Fibroblast of skin of right biceps (primary cell): ENCODE measurements around the gene KIF5A.
"Not testable (repeated sequence)": the region's sequence is repeated elsewhere in the genome, so short reads cannot be mapped to it uniquely, and the experiment has no call there.

Experiments
- DNase-seq: peaks from one replicate; pipeline ENCODE4 v3.0.0-alpha.2; 2013

Gene KIF5A

DNA sequence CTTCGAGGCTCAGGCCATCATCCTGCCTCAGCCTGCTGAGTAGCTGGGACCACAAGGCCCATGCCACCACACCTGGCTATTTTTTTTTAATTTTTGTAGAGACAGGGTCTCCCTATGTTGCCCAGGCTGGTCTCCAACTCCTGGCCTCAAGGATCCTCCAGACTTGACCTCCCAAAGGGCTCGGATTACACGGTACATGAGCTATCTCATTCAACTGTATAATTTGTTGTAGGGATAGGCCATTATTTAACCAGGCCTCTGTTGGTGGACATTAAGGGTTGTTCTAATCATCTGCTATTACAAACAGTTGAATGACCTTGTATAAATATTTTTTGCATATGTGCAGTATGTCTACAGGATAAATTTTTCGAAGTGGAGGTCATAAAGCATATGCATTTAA, 9.0 kb downstream of the KIF5A start:
- no peak for DNase-seq

DNA sequence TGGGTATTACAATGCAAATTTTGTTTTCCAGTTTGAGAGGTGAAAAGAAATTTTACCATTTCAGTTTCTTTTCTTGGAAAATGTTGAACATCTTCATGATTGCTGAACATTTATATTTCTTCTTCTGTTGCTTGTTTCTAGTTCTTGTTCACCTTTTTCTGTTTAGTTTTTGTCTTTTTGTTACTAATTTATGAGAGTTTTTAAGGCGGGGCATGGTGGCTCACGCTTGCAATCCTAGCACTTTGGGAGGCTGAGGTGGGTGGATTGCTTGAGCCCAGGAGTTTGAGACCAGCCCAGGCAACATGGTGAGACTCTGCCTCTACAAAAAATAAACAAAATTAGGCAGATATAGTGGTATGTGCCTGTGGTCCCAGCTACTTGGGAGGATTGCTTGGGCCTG, 10.7 kb downstream of the KIF5A start:
- no peak for DNase-seq

DNA sequence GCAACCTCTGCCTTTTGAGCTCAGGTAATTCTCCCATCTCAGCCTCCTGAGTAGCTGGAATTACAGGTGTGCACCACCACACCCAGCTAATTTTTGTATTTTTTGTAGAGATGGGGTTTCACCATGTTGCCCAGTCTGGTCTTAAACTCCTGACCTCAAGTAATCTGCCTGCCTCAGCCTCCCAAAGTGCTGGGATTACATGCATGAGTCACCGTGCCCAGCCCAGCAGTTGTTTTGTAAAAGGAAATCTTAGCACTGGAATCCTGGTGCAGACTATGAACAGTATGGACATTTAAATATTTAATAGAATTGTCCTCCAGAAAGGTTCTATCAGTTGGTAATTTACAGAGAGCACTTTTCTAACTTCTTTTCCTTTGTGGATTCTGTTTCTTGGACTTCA, 11.3 kb downstream of the KIF5A start:
- DNase-seq, result not testable (repeated sequence)

DNA sequence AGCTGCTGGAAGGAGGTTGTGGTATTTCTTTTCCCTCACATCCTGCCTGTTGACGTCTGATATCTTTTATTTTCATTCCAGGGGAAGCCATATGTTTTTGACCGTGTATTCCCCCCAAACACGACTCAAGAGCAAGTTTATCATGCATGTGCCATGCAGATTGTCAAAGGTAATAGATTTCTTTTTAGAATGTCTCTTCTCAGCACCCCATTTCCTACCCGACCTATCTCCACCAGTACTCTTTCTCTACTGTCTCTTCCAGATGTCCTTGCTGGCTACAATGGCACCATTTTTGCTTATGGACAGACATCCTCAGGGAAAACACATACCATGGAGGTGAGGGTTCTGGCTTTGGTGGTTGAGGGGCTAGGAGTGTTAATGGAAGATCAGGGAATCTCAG, 13.5 kb downstream of the KIF5A start:
- DNase-seq, result no peak

DNA sequence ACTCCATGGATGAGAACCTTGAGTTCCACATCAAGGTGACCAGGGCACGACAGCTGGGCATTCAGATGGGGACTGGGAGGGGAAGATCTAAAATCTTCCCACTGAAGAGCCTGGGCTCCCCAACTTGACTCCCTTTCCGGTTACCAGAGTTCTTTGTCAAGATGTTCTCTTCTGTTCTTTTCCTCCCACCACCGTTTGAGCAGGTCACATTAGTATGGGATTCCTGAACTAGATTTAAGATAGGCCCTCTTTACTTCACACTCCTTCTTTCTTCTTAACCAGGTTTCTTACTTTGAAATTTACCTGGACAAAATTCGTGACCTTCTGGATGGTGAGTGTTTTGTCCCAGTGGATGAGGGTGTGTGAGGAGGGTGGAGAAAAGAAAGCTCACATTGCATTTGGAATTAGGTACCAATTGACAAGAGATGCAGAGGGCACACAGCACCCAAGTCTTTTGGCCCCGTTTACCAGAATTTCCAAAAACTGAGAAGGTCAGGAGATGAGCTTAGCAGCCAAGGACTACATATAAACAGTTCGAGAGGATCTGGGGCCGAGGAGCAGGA, 14.4 kb downstream of the KIF5A start:
- DNase-seq, result no peak

DNA sequence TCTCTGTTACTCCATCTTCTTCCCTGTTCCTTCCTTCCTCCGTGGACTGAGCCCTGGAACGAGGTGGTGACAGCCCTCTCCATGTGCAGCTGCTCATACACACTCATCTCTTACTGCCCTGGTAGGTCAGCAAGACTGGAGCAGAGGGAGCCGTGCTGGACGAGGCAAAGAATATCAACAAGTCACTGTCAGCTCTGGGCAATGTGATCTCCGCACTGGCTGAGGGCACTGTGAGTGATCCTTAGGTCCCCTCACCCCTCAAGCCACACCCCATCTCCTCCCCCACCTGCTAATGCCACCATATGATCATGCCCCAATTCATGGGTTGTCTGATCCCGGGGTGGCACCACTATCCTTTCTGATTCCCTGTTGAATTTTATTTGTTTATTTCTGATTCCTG, 19.0 kb downstream of the KIF5A start:
- no peak for DNase-seq

DNA sequence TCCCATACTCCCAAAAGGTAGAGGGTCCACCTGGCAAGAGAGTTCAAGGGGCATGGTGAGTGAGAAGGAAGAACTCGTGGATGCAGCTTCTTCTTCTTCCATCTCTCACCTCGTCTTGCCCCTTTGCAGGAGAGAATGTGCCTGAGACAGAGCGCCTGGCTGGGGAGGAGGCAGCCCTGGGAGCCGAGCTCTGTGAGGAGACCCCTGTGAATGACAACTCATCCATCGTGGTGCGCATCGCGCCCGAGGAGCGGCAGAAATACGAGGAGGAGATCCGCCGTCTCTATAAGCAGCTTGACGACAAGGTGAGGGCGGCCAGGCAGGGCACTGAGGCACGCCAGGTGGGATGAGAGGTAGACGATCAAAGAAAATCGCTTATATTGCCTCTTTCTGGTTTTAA, 20.0 kb downstream of the KIF5A start:
- no peak for DNase-seq

DNA sequence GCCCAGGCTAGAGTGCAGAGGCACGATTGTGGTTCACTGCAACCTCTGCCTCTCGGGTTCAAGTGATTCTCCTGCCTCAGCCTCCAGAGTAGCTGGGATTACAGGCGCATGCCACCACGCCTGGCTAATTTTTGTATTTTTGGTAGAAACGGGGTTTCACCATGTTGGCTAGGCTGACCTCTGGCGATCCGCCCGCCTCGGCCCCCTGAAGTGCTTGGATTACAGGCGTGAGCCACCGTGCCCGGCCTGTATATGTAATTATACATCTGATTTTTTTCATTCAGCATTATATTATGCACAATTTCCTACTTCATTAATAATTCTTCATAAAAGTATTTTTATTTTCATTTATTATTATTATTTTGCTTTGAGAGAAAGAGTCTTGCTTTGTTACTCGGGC, 20.6 kb downstream of the KIF5A start:
- not testable (repeated sequence) for DNase-seq

DNA sequence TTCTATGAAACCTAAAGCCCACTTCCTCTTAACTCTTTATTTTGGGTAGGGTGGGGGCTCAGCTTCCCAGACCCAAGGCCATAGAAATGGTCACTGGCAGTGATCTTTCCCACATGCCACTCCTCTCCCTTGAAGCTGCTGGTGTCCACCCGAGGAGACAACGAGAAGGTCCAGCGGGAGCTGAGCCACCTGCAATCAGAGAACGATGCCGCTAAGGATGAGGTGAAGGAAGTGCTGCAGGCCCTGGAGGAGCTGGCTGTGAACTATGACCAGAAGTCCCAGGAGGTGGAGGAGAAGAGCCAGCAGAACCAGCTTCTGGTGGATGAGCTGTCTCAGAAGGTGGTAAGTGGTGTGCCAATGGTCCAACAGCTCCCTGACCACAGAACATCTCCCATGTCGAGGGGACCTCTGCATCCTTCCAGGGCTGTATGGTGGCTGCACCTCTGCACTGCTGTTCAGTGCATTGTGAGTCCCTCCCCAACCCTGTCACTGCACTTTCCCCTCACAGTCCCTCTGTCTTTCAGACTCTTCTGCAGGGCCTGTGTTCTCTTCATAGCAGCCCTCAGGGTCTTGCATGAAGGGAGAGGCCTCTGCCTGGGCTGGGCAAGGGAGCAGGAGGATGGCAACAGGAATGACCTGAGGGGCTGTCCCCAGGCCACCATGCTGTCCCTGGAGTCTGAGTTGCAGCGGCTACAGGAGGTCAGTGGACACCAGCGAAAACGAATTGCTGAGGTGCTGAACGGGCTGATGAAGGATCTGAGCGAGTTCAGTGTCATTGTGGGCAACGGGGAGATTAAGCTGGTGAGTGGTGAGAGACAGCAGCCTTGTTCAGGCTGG, 22.3 kb downstream of the KIF5A start:
- no peak for DNase-seq

DNA sequence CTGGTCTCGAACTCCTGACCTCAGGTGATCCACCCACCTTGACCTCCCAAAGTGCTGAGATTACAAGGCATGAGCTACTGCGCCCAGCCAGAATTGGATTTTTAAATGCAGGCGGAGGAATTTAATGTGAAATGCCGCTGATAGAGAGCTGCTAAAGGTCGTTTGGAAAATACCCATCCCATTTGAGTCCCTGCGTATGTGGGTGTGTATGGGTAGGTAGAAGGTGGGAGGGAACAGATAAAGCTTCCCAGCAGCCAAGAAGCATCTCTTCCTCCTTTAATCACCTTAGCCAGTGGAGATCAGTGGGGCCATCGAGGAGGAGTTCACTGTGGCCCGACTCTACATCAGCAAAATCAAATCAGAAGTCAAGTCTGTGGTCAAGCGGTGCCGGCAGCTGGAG, 25.0 kb downstream of the KIF5A start:
- DNase-seq, result no peak

DNA sequence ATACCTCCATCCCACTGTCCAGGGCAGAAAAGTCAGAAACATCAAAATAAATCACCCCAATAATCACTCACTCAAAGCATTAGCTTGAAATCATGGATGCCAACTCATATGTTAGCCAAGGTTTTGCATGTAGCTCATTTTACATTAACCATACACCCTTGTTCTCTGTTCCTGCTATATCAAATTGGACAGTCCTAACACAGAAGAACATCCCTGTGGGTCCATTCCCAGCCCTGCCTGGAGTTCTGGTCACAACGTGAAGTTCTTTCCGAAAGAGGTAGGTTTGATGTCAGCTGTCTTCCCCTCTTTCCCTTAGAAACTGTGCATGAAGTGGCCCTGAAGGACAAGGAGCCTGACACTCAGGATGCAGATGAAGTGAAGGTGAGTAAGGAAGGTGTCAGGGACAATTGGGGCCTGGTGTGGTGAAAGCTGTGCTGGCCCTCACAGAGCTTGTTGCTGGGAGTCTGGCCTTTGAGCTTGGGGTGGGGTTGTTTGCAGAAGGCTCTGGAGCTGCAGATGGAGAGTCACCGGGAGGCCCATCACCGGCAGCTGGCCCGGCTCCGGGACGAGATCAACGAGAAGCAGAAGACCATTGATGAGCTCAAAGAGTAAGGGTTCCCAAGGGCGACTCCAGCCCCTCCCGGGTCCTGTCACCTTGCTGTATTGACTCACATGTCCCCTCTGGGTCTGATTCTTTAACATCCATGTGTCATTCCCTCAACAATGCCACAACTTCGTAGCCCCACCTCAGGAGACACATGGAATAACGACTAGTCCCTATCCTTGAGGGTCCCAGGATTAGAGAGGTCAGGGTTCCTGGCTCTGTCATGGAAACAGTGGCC, 26.1 kb downstream of the KIF5A start:
- no peak for DNase-seq

DNA sequence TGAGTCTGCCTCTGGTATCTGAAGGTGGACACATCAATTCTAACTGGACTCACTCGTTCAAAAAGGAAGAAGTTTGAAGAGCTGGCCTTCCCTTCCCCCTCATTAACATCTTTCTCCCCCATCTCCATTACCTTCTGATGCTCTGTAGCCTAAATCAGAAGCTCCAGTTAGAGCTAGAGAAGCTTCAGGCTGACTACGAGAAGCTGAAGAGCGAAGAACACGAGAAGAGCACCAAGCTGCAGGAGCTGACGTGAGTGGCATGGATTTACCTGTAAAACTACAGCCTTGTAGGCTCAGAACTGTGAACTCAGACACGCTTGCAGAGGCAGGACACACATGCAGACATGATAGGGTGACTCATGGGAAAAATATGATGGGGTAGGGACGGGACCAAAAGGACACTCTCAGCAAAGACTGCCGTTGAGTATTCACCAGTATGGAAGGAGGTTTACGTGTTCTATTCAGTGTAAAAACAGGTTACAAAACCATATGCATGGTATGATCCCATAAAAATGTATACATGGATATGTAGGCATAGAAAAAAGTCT, 26.8 kb downstream of the KIF5A start:
- DNase-seq, result no peak

DNA sequence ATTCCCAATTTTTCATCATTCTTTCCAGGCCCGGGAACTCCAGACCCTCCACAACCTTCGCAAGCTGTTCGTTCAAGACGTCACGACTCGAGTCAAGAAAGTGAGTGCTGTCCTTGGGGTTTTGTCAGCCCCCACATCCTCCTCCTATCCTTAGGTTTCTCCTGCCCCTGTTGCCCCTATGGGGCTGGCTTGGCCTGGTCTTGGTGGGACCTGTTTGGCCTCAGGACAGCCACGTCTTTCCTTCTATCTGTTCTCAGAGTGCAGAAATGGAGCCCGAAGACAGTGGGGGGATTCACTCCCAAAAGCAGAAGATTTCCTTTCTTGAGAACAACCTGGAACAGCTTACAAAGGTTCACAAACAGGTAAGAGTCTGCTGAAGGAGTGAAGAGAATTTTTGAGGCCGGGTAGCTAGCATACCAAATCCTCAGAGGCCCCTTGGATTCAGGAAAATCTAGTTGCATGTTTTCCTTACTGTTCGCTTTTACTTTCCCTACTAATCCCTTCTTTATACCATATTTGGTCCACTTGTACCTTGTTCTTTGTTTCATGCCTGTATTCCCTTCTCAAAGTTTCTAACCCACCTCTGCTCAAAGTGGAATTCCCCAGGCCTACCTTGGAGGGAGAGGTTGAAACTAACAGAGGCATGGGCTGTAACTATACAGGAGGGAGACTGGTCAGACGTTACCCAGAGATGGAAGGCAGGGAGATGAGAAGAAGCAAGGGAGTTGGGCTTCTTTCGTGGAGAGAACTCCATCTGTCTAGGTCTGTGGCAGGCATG, 28.3 kb downstream of the KIF5A start:
- DNase-seq, result no peak

DNA sequence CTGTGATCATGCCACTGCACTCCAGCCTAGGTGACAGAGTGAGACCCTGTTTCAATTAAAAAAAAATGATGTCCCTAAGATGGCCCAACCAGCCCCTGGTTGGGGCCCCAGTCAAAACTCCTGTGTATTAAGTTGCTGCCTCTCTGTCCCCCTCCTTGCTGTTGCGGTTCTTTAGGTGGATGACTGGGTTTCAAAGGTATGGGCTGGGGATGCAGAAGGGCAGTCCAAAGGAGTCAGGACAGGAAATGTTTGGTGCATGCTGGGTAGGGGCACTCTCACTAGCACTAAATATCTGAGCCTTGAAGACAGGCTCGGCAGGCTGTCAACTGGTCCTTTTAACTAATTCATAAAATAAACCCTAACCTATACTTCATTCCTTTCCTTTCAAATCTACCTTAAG, 29.2 kb downstream of the KIF5A start:
- peak; percentile 24 for DNase-seq

DNA sequence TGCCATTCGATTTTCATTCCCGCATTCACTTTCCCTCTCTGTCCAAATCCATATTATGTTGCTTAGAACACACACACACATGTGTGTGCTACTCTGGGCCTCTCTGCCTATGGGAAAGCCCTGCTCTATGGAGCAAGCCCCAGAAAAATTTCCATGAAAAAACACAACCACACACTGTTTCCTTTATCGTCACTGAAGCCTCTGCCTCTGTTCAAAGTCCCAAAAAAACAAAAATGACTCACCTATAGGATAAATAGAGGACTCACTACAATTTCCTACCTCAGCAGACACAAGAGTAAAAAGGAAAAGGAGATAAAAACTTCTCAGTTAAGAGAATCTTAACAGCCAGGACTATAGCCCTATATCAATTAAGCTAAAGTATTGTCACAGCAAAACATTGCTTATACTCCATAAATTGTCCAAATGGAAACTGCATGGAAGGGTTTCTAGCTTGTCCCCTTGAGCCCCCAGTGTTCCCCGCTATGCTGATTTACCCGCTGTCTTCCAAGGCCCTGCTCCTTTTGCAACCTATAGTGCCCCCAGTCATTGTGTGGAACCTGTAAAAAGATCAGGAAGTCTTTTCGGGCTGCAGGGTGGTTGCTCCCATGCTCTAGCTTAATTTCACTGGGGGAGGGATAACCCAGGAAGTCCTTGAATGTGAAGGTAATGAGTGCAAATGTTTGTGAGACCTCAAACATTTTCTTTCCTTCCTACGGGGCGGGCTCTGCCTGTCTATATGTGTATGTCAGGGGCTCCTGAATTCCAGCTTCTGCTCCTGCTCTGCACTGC, 30.0 kb downstream of the KIF5A start:
- DNase-seq, result no peak

DNA sequence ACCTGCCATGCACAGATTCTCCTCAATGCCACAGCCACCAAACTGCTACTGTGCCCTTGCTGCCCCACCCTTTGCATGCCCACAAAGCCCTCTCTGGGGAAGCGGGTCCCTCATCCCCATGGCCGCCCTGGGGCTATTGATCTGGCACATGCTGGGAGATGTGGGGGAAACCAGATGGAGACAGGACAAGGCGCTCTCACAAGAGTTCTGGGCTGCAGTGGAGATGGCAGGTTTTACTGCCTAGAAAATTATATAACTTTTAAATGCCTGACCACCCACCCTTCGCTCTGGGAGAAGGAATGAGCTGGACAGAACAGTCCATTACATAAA, 30.6 kb downstream of the KIF5A start:
- DNase-seq, result no peak

DNA sequence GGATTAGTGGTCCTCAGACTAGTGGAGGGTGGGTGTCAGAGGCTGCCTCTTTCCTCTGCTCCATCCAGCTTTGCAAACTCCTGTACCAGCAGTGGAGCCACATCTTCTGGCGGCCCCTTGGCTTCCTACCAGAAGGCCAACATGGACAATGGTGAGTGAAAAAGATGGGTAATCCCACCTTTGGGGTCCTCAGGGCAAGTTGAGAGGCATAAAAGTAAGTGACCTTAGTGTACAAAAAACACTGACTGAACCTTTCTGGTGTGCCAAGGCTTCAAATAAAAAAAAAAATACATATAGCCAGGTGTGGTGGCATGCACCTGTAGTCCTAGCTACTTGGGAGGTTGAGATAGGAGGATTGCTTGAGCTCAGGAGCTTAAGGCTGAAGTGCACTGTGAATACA, 32.0 kb downstream of the KIF5A start:
- DNase-seq, result no peak

DNA sequence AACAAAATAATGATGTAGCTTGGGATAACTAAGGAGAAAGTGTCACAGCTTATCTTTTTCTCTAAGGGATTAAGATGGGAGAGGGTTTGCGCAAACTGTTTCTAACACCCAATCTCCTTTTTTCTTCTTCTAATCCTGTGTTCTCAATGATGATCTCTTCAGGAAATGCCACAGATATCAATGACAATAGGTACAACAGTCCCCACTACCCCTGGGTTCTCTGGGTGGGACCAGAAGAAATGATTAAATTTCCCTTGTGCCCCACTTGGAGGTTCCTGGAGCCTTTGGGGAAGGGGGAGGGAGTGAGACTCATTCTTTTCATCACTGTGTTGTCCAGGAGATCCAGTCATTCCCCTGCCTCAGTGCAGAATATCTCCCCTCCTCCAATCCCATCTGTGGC, 32.6 kb downstream of the KIF5A start:
- no peak for DNase-seq

DNA sequence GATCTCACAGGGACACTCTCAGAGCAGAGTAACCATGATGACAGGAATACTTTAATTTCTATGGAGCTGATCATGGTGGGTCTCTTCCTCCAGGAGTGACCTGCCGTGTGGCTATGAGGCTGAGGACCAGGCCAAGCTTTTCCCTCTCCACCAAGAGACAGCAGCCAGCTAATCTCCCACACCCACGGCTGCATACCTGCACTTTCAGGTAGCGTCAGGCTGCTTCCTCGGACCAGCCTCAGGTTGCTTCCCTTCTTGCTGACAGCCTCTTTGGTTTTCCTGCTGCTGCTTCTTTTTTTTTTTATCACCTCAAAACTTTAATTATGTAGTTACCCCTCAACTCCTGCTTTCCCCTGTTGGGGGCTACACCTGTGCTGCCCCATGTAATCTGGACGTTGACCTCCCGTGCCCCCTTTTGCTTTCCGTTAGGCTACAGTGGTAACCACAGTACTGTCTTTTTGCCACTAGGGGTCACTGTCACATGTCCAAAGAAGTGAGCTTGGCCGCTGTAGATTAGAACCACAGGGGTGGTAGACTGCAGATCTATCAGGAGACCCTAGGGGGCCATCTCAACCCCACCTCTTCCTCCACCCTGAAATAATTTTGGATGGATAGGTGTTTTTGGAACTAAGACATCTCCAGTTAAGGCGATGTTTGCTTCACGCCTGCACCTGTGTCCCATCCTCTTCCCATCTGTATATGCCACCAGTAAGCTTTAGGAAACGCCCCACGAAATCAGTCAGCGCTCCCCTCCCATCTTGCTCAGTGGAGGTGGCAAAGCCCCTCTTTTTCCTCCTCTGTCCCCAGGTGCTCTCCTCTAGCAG, 33.4 kb downstream of the KIF5A start:
- peak; percentile 76 for DNase-seq

DNA sequence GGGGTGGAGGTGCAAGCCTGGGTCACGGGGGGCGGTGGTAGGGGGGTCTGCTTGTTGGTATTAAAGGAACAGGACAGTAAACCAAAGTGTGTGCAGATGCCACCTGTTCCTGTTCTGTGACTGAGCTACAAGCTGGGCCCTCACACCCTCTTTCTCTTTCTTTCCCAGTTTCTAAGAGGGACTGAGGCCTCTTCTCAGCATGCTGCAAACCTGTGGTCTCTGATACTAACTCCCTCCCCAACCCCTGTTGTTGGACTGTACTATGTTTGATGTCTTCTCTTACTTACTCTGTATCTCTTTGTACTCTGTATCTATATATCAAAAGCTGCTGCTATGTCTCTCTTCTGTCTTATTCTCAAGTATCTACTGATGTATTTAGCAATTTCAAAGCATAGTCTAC, 34.2 kb downstream of the KIF5A start:
- DNase-seq, result no peak

DNA sequence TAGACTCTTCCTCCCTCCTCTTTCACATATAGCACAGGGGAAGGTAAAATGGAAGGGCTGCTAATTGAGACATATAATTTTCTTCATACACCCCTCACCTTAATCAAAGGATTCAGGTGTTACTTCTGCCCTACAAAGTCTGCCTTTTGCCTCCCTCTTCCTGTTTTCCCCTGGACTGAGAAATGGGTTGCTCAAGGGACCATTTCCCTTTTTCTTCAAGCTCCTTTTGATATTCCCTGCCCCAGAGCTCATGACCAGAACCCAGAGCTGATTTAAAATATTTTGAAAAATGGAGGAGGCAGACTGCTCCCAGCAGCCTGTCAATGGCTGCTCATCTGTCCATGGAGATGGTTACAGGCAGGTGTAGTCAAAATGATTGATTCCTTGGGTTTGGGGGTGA, 34.8 kb downstream of the KIF5A start:
- no peak for DNase-seq
